Vagina (tissue), 2 donors: ENCODE data around the gene TNFAIP8L3.

Source experiments
- CTCF ChIP-seq, 3 experiments: fragments of 450-650 bp in 2 of 3; fragments of 200-600 bp in 1 of 3; sonication (generic) in 1 of 3; IDR thresholded peaks; one replicate each; pipeline ENCODE4 v1.5.1; 2017 to 2019; ENCODE audit warnings: antibody characterized with exemption in 3 of 3, mild to moderate bottlenecking in 2 of 3, moderate library complexity in 2 of 3
- POLR2A ChIP-seq, 2 donors: fragments of 450-650 bp; IDR thresholded peaks; one replicate each; pipeline ENCODE4 v1.6.1; 2017; ENCODE audit warnings: antibody characterized with exemption in 2 of 2, mild to moderate bottlenecking in 2 of 2, moderate library complexity in 2 of 2
- POLR2AphosphoS5 ChIP-seq, 2 donors: sonication (generic); formaldehyde crosslinking; IDR thresholded peaks; one replicate each; pipeline ENCODE4 v1.9.0; 2017; ENCODE audit warnings: antibody characterized with exemption in 2 of 2, mild to moderate bottlenecking in 2 of 2, low read depth in 1 of 2; ENCODE audit not compliant: insufficient read depth in 1 of 2

DNA sequence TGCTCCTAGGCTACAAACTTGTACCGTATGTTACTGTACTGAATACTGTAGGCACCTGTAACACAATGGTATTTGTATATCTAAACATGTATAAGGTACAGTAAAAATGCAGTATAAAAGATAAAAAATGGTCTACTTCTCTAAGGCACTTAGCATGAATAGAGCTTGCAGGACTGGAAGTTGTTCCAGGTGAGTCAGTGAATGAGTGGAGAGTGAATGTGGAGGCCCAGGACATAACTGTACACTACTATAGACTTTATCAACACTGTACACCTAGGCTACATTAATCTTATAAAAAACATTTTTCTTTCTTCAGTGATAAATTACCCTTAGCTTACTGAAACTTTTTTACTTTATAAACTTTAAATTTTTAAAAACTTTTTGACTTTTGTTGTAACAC is 12.5 kb downstream of the TNFAIP8L3 start:
- TF ChIP-seq CTCF (IDR thresholded peaks at IDR 0.05) = no peak
- TF ChIP-seq POLR2AphosphoS5 (IDR thresholded peaks at IDR 0.05; ENCODE audit: insufficient read depth in 1 of 2, low read depth in 1 of 2) = no peak
- no peak for TF ChIP-seq POLR2A (IDR thresholded peaks at IDR 0.05)
